Prostate gland (tissue), 2 donors: Measurements from ENCODE around the gene RASD2. TPM values are rescaled to one million over a fixed set of nuclear protein-coding genes. Genes with fewer than 3 reads are reported as not detected.

ENCODE experiments used
- DNase-seq: peaks from one replicate; pipeline ENCODE4 v3.0.0-alpha.2; 2019; ENCODE audit warnings: low spot score
- H3K27ac ChIP-seq, 2 donors: fragments of 200-600 bp; sonication (generic); 2 replicates each; pipeline ENCODE4 v1.5.1; 2017 to 2019
- H3K27me3 ChIP-seq: fragments of 200-600 bp; sonication (generic); replicated peaks from 2 replicates; pipeline ENCODE4 v1.5.1; 2019; ENCODE audit not compliant: insufficient read depth
- H3K36me3 ChIP-seq, 2 donors: fragments of 200-600 bp; sonication (generic); 1 replicate in 1 of 2; 2 replicates in 1 of 2; pipeline versions ENCODE4 v1.5.1 to v1.8.1; 2017 to 2019
- H3K4me1 ChIP-seq: fragments of 200-600 bp; sonication (generic); replicated peaks from 2 replicates; pipeline ENCODE4 v1.5.1; 2019
- H3K4me3 ChIP-seq, 2 donors: fragments of 200-600 bp; sonication (generic); 2 replicates each; pipeline ENCODE4 v1.5.1; 2017 to 2019
- H3K9me3 ChIP-seq: fragments of 200-600 bp; sonication (generic); 2 replicates; pipeline ENCODE4 v1.5.1; 2017
- POLR2A ChIP-seq: fragments of 450-650 bp; IDR thresholded peaks from one replicate; pipeline ENCODE4 v1.6.1; 2016; ENCODE audit warnings: antibody characterized with exemption, mild to moderate bottlenecking
- POLR2AphosphoS5 ChIP-seq: sonication (generic); formaldehyde crosslinking; IDR thresholded peaks from one replicate; pipeline ENCODE4 v1.6.1; 2017; ENCODE audit warnings: antibody characterized with exemption
- WGBS: methylation state at CpG from one replicate; pipeline ENCODE4 v1.1.5; 2018; 5-methylcytosine and 5-hydroxymethylcytosine counted together
- intact Hi-C: fragments of 100-400 bp; cut with DNase I; formaldehyde crosslinking; loops from one replicate; pipeline ENCODE4 v1.14.2; 2022
- total RNA-seq, 2 donors: library from RNA; depleted of rRNA; stranded (reverse); fragments of >200 nt; gene quantifications; one replicate each; pipeline ENCODE4 v1.1.0, GENCODE V29; 2016
- TF ChIP-seq, protein P1 (sequence below), 4 experiments: fragments of 200-600 bp in 2 of 4; fragments of 450-650 bp in 2 of 4; sonication (generic) in 2 of 4; IDR thresholded peaks; 1 replicate in 3 of 4; 2 replicates in 1 of 4; pipeline ENCODE4 v1.5.1; 2016 to 2019; ENCODE audit warnings: antibody characterized with exemption in 4 of 4, mild to moderate bottlenecking in 2 of 4, moderate library complexity in 2 of 4

Gene RASD2
- total RNA-seq, 2 donors from 2014 or later: 6.2 to 8.0 TPM

DNA sequence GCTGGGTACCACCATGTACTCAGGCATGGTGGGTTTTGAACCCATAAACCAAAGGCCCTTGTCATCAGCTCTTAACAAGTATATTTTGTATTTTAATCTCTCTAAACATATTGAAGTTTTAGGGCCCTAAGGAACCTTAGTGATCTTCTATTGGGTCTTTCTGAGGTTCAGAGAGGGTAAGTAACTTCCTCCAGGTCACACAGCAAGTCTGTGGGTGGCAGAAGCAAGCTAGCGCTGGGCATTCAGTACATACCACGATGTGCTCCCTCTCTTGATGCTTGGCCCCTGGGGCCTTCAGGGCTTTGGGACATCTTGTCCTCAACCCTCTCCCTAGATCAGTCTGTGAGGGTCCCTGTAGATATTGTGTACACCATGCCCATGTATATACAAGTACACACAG is 12.7 kb downstream of the RASD2 start:
- Histone ChIP-seq H3K4me1 (no peaks in the 10 kb centered on the region), H3K9me3 (no peaks in the 10 kb centered on the region), H3K27ac (no peak overlapping the region), H3K36me3 (no peaks in the 10 kb centered on the region), H3K27me3 (no peaks in the 10 kb centered on the region), H3K4me3 (no peak overlapping the region)
- WGBS: 91% methylated on average over 2 of the region's 2 CpGs
- DNase-seq: no peak
- TF ChIP-seq POLR2AphosphoS5 (no peak), POLR2A (no peak)
- TF ChIP-seq, protein P1, sequence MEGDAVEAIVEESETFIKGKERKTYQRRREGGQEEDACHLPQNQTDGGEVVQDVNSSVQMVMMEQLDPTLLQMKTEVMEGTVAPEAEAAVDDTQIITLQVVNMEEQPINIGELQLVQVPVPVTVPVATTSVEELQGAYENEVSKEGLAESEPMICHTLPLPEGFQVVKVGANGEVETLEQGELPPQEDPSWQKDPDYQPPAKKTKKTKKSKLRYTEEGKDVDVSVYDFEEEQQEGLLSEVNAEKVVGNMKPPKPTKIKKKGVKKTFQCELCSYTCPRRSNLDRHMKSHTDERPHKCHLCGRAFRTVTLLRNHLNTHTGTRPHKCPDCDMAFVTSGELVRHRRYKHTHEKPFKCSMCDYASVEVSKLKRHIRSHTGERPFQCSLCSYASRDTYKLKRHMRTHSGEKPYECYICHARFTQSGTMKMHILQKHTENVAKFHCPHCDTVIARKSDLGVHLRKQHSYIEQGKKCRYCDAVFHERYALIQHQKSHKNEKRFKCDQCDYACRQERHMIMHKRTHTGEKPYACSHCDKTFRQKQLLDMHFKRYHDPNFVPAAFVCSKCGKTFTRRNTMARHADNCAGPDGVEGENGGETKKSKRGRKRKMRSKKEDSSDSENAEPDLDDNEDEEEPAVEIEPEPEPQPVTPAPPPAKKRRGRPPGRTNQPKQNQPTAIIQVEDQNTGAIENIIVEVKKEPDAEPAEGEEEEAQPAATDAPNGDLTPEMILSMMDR (IDR thresholded peaks at IDR 0.05): no peak
- intact Hi-C loops: no loop called here

DNA sequence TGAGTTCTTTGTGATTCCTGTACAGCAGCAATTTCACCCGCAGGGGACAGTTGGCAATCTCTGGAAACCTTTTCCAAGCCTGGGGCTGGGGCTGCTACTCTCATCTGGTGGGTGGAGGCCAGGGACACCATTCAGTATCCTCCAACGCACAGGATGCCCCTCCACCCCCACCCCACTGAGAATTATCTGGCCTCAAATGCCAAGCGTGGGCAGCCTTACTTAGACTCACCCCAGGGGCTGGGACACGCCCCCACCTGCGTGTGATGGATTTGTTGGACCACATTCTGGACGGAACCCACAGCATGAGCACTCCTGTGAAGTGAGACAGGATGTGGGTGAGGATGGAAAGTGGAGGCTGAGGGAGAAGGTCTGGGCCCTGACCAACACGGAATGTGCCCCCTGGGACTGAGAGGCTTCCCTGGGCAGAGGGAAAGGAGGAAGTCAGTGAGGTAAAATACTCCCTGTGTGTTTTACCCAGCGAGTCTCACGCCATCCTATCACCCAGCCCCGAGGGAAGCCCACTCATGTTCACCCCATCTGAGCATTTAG is 13.7 kb downstream of the RASD2 start:
- Histone ChIP-seq H3K27ac (no peak overlapping the region), H3K36me3 (no peaks in the 10 kb centered on the region), H3K9me3 (no peaks in the 10 kb centered on the region), H3K4me3 (no peak overlapping the region), H3K4me1 (no peaks in the 10 kb centered on the region), H3K27me3 (no peaks in the 10 kb centered on the region)
- TF ChIP-seq POLR2A: no peak
- TF ChIP-seq POLR2AphosphoS5: no peak
- TF ChIP-seq, protein P1 (IDR thresholded peaks at IDR 0.05): no peak
- no peak for DNase-seq
- 65% methylated on average over 10 of the region's 10 CpGs for WGBS
- intact Hi-C loops: no loop called here

DNA sequence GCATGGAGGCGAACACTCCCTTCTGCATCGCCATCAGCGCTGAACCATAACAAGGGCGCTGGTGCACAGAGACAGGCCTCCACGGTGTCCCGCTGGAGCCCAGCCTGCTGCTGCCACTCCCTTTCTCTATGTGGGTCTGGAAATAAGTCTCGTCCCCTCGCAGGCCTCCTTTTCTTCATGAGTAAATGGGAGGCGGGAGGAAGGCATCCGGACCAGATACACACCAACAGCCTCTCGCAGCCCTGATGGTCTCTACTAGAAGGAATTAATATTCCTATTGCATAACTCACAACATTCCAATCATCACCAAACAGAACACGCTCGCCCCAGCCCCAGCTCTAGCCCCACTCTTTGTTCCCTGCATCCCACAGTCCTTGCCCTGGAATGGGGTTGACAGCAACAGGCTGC is 14.9 kb downstream of the RASD2 start:
- H3K4me1 ChIP-seq: no peaks in the 10 kb centered on the region
- intact Hi-C loops: no loop called here
- no peak for DNase-seq
- H3K27ac ChIP-seq: no peak overlapping the region
- TF ChIP-seq POLR2AphosphoS5 (no peak), POLR2A (no peak)
- TF ChIP-seq, protein P1 (IDR thresholded peaks at IDR 0.05): no peak
- H3K27me3 ChIP-seq: no peaks in the 10 kb centered on the region
- H3K9me3 ChIP-seq: no peaks in the 10 kb centered on the region
- H3K4me3 ChIP-seq: no peak overlapping the region
- 61% methylated on average over 13 of the region's 13 CpGs for WGBS
- H3K36me3 ChIP-seq: no peaks in the 10 kb centered on the region

DNA sequence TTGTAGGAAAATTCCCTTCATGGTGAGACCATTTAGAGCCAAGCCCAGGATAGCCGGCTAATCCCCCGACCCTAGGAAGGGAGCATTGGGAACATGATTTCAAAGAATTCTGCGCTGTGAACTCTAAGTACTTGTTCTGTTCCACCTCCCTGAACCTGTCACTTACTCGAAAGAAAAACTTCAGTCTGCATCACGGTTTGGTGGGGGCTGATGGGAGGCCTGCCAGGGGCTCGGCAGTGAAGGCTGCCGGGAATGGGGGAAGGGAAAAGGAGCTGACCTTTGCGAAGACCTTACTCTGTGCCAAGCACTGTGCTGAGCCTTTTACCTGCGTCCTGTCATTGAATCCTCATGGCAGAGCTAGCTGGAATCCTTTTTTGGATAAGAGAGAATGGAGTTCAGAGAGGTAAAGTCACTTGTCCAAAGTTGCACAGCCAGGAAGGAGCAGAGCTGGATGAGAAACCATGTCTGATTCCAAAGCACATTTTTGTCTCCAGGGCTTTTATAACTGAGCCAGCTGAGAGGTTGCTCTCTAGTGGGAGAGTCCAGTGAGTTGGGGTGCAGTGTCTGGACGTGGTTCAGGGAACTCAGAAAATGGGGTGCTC is 15.4 kb downstream of the RASD2 start:
- TF ChIP-seq, protein P1 (IDR thresholded peaks at IDR 0.05): no peak
- TF ChIP-seq POLR2AphosphoS5 (no peak), POLR2A (no peak)
- 49% methylated on average over 10 of the region's 10 CpGs for WGBS
- Histone ChIP-seq H3K4me1 (no peaks in the 10 kb centered on the region), H3K27ac (no peak overlapping the region), H3K27me3 (no peaks in the 10 kb centered on the region), H3K4me3 (no peak overlapping the region), H3K36me3 (no peaks in the 10 kb centered on the region), H3K9me3 (no peaks in the 10 kb centered on the region)
- intact Hi-C loops: no loop called here
- DNase-seq: no peak

DNA sequence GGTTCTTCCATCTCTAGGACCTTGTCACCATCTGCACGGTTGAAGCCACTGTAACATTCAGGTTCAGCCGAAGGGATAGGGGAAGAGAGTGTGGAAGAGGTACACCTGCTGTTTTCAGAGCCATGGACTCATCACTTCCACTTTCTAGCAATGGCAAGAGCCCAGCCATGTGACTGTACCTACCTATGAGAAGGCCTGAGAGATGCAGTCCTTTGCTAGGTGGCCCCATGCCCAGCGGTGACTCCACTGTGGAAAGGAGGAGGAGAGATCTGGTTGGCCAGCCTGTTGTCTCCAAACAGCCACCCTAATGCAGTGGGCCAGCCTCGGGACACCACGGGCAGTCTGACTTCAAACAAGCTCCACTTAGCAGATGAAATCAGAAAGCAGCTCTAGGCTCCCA is 16.0 kb downstream of the RASD2 start:
- WGBS: 84% methylated on average over 5 of the region's 5 CpGs

More for the DNA sequence above, 16.0 kb downstream of the RASD2 start:
- Histone ChIP-seq H3K4me3 (no peak overlapping the region), H3K27ac (no peak overlapping the region), H3K36me3 (no peaks in the 10 kb centered on the region), H3K9me3 (no peaks in the 10 kb centered on the region), H3K27me3 (no peaks in the 10 kb centered on the region), H3K4me1 (no peaks in the 10 kb centered on the region)
- no peak for DNase-seq
- intact Hi-C loops: no loop called here
- TF ChIP-seq POLR2A: no peak
- TF ChIP-seq POLR2AphosphoS5: no peak
- TF ChIP-seq, protein P1 (IDR thresholded peaks at IDR 0.05): no peak
